Measurements from ENCODE around the gene AKR1D1. TPM values are rescaled to one million over a fixed set of nuclear protein-coding genes. Genes with fewer than 3 reads are reported as not detected.

AKR1D1 gene
- total and polyA plus RNA-seq, 2 of the 13 experiments (the other 11 are each of a cell fraction or from before 2014, with no cell fraction given): 6.9 to 37.0 TPM

DNA sequence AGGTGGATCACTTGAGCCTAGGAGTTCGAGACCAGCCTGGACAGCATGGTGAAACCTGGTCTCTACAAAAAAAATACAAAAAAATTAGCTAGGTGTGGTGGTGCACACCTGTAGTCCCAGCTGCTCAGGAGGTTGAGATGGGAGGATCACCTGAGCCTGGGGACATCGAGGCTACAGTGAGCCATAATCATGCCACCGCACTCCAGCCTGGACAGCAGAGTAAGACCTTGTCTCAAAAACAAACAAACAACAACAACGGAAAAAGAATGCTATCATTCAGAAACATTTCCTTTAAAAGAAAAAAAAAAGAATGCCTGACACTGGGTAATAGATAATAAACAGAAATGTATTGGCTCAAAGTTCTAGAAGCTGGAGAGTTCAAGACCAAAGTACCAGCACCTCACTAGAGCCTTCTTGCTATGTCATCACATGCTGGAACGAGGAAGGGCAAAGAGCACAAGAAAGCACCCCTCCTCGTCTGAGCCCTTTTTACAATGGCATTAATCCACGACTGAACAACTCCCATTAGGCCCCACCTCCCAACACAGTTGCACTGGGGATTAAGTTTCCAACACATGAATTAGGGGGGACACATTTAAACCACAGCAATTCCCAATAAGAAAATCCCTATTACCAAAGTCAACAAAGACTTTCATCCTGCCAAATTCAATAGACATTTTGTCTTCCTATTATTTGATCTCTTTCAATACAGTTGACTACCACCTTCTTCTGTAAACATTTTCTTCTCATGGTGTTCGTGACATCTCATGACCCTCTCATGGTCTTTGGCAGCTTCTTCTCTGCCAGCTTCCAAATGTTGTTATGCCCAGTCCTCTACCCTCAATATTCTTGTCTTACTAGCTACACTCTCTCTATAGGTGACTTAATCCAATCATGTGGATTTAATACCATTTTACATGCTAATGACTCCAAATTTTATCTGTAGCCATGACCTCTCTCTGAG, 20.0 kb downstream of the AKR1D1 start (continued):
- TF ChIP-seq, protein P1, sequence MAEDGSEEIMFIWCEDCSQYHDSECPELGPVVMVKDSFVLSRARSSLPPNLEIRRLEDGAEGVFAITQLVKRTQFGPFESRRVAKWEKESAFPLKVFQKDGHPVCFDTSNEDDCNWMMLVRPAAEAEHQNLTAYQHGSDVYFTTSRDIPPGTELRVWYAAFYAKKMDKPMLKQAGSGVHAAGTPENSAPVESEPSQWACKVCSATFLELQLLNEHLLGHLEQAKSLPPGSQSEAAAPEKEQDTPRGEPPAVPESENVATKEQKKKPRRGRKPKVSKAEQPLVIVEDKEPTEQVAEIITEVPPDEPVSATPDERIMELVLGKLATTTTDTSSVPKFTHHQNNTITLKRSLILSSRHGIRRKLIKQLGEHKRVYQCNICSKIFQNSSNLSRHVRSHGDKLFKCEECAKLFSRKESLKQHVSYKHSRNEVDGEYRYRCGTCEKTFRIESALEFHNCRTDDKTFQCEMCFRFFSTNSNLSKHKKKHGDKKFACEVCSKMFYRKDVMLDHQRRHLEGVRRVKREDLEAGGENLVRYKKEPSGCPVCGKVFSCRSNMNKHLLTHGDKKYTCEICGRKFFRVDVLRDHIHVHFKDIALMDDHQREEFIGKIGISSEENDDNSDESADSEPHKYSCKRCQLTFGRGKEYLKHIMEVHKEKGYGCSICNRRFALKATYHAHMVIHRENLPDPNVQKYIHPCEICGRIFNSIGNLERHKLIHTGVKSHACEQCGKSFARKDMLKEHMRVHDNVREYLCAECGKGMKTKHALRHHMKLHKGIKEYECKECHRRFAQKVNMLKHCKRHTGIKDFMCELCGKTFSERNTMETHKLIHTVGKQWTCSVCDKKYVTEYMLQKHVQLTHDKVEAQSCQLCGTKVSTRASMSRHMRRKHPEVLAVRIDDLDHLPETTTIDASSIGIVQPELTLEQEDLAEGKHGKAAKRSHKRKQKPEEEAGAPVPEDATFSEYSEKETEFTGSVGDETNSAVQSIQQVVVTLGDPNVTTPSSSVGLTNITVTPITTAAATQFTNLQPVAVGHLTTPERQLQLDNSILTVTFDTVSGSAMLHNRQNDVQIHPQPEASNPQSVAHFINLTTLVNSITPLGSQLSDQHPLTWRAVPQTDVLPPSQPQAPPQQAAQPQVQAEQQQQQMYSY (CRISPR knock-in tag; IDR thresholded peaks at IDR 0.05): no peak
- TF ChIP-seq ZNF781 (CRISPR knock-in tag; IDR thresholded peaks at IDR 0.05; ENCODE audit: borderline replicate concordance, not compliant biosample characterization) (no peak), ZNF878 (CRISPR knock-in tag; IDR thresholded peaks at IDR 0.05) (no peak), ADNP (CRISPR knock-in tag; IDR thresholded peaks at IDR 0.05) (no peak), ZNF260 (CRISPR knock-in tag; IDR thresholded peaks at IDR 0.05; ENCODE audit: borderline replicate concordance, low read depth) (no peak), NFE2L1 (CRISPR knock-in tag; IDR thresholded peaks at IDR 0.05; ENCODE audit: borderline replicate concordance) (no peak), ZNF775 (CRISPR knock-in tag; IDR thresholded peaks at IDR 0.05; ENCODE audit: borderline replicate concordance) (no peak), ZNF138 (CRISPR knock-in tag; IDR thresholded peaks at IDR 0.05; ENCODE audit: low read depth) (no peak), ZMAT5 (CRISPR knock-in tag; IDR thresholded peaks at IDR 0.05; ENCODE audit: borderline replicate concordance, low read depth) (no peak), FOSL2 (CRISPR knock-in tag; IDR thresholded peaks at IDR 0.05) (no peak), ZNF484 (CRISPR knock-in tag; IDR thresholded peaks at IDR 0.05; ENCODE audit: borderline replicate concordance, low read depth) (no peak), ZBTB38 (CRISPR knock-in tag; IDR thresholded peaks at IDR 0.05) (0 out of 2 replicates have a peak, but pooled peaks have one; percentile 47), ZIK1 (CRISPR knock-in tag; IDR thresholded peaks at IDR 0.05; ENCODE audit: borderline replicate concordance, low read depth) (no peak), MNT (IDR thresholded peaks at IDR 0.05) (no peak), TBX3 (IDR thresholded peaks at IDR 0.05; ENCODE audit: borderline replicate concordance) (no peak)
- TF ChIP-seq, protein P2, sequence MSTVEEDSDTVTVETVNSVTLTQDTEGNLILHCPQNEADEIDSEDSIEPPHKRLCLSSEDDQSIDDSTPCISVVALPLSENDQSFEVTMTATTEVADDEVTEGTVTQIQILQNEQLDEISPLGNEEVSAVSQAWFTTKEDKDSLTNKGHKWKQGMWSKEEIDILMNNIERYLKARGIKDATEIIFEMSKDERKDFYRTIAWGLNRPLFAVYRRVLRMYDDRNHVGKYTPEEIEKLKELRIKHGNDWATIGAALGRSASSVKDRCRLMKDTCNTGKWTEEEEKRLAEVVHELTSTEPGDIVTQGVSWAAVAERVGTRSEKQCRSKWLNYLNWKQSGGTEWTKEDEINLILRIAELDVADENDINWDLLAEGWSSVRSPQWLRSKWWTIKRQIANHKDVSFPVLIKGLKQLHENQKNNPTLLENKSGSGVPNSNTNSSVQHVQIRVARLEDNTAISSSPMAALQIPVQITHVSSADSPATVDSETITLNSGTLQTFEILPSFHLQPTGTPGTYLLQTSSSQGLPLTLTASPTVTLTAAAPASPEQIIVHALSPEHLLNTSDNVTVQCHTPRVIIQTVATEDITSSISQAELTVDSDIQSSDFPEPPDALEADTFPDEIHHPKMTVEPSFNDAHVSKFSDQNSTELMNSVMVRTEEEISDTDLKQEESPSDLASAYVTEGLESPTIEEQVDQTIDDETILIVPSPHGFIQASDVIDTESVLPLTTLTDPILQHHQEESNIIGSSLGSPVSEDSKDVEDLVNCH (CRISPR knock-in tag; IDR thresholded peaks at IDR 0.05): no peak
- TF ChIP-seq, protein P3, sequence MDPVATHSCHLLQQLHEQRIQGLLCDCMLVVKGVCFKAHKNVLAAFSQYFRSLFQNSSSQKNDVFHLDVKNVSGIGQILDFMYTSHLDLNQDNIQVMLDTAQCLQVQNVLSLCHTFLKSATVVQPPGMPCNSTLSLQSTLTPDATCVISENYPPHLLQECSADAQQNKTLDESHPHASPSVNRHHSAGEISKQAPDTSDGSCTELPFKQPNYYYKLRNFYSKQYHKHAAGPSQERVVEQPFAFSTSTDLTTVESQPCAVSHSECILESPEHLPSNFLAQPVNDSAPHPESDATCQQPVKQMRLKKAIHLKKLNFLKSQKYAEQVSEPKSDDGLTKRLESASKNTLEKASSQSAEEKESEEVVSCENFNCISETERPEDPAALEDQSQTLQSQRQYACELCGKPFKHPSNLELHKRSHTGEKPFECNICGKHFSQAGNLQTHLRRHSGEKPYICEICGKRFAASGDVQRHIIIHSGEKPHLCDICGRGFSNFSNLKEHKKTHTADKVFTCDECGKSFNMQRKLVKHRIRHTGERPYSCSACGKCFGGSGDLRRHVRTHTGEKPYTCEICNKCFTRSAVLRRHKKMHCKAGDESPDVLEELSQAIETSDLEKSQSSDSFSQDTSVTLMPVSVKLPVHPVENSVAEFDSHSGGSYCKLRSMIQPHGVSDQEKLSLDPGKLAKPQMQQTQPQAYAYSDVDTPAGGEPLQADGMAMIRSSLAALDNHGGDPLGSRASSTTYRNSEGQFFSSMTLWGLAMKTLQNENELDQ (CRISPR knock-in tag; IDR thresholded peaks at IDR 0.05; ENCODE audit: borderline replicate concordance): no peak

All from HepG2 (cell line).